SK-N-SH (cell line): Measurements from ENCODE around the gene EDN3.

Source experiments
- CHD2 ChIP-seq: fragments of 150-350 bp; IDR thresholded peaks from 2 replicates; pipeline ENCODE4 v1.6.1; 2018; ENCODE audit warnings: low read length; ENCODE audit not compliant: partially characterized antibody
- EP300 ChIP-seq, 2 experiments: IDR thresholded peaks; 2 replicates each; pipeline versions ENCODE4 v1.4.0 to v1.6.1; 2012; ENCODE audit warnings: borderline replicate concordance in 1 of 2, low read depth in 1 of 2, low read length in 1 of 2
- EZH2phosphoT487 ChIP-seq: fragments of 200-600 bp; sonication (generic); IDR thresholded peaks from 2 replicates; pipeline ENCODE4 v1.6.1; 2017; ENCODE audit warnings: low read depth, mixed run types, mild to moderate bottlenecking, antibody characterized with exemption, moderate library complexity, borderline replicate concordance
- FOSL2 ChIP-seq: IDR thresholded peaks from 2 replicates; pipeline ENCODE4 v1.4.0; 2012; ENCODE audit warnings: low read depth, mild to moderate bottlenecking, moderate library complexity, borderline replicate concordance
- NFIC ChIP-seq: IDR thresholded peaks from 2 replicates; pipeline ENCODE4 v1.4.0; 2012; ENCODE audit warnings: borderline replicate concordance
- RAD21 ChIP-seq: IDR thresholded peaks from 2 replicates; pipeline ENCODE4 v1.6.1; 2012; ENCODE audit warnings: mild to moderate bottlenecking, low read length
- RCOR1 ChIP-seq: fragments of 150-350 bp; IDR thresholded peaks from 2 replicates; pipeline ENCODE4 v1.6.1; 2017; ENCODE audit warnings: antibody characterized with exemption, low read length
- RFX5 ChIP-seq: IDR thresholded peaks from 2 replicates; pipeline ENCODE4 v1.6.1; 2012; ENCODE audit warnings: mild to moderate bottlenecking, improper control_type of control experiment, low read length
- SIN3A ChIP-seq: IDR thresholded peaks from 2 replicates; pipeline ENCODE4 v1.6.1; 2012; ENCODE audit warnings: low read depth, mild to moderate bottlenecking, low read length, moderate library complexity, borderline replicate concordance
- SMC3 ChIP-seq: IDR thresholded peaks from 2 replicates; pipeline ENCODE4 v1.6.1; 2012; ENCODE audit warnings: low read depth, low read length, improper control_type of control experiment
- TAF1 ChIP-seq: IDR thresholded peaks from 2 replicates; pipeline ENCODE4 v1.6.1; 2012; ENCODE audit warnings: low read depth, mild to moderate bottlenecking, low read length, moderate library complexity, borderline replicate concordance
- YY1 ChIP-seq: IDR thresholded peaks from 2 replicates; pipeline ENCODE4 v1.4.0; 2012; ENCODE audit warnings: low read depth, mild to moderate bottlenecking
- TF ChIP-seq, protein P1 (sequence below): fragments of 200-600 bp; sonication (generic); IDR thresholded peaks from 2 replicates; pipeline ENCODE4 v1.6.1; 2017; ENCODE audit warnings: antibody characterized with exemption, mild to moderate bottlenecking, moderate library complexity
- TF ChIP-seq, protein P2 (sequence below): IDR thresholded peaks from 2 replicates; pipeline ENCODE4 v1.4.0; 2012; ENCODE audit warnings: low read depth

DNA sequence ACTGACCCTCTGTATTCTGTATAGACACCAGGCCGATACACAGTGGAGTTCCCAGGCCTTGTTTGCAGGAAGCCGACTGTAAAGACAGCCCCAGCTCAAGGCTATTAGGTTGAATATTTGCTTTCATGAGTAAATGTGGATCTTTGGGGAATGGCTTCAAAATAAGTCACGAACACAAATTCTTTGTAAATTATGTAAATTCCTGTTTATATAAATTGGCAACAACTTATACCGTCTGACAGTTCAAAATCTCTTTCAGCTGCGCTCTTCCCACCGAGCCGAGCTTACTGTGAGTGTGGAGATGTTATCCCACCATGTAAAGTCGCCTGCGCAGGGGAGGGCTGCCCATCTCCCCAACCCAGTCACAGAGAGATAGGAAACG lies 24.7 kb downstream of the EDN3 start:
- TF ChIP-seq, protein P1, sequence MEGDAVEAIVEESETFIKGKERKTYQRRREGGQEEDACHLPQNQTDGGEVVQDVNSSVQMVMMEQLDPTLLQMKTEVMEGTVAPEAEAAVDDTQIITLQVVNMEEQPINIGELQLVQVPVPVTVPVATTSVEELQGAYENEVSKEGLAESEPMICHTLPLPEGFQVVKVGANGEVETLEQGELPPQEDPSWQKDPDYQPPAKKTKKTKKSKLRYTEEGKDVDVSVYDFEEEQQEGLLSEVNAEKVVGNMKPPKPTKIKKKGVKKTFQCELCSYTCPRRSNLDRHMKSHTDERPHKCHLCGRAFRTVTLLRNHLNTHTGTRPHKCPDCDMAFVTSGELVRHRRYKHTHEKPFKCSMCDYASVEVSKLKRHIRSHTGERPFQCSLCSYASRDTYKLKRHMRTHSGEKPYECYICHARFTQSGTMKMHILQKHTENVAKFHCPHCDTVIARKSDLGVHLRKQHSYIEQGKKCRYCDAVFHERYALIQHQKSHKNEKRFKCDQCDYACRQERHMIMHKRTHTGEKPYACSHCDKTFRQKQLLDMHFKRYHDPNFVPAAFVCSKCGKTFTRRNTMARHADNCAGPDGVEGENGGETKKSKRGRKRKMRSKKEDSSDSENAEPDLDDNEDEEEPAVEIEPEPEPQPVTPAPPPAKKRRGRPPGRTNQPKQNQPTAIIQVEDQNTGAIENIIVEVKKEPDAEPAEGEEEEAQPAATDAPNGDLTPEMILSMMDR, result no peak
- TF ChIP-seq CHD2, result no peak
- TF ChIP-seq SIN3A, result no peak
- TF ChIP-seq RCOR1, result no peak
- no peak for TF ChIP-seq EZH2phosphoT487
- TF ChIP-seq SMC3, result no peak
- no peak for TF ChIP-seq TAF1
- TF ChIP-seq NFIC, result no peak
- TF ChIP-seq, protein P2, sequence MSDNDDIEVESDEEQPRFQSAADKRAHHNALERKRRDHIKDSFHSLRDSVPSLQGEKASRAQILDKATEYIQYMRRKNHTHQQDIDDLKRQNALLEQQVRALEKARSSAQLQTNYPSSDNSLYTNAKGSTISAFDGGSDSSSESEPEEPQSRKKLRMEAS, result no peak
- no peak for TF ChIP-seq RFX5
- no peak for TF ChIP-seq EP300 (IDR thresholded peaks at IDR 0.05; ENCODE audit: borderline replicate concordance in 1 of 2, low read depth in 1 of 2, low read length in 1 of 2)
- no peak for TF ChIP-seq YY1
- TF ChIP-seq FOSL2, result no peak
- TF ChIP-seq RAD21, result no peak
